Progenitor cell of endocrine pancreas (in vitro differentiated cells): ENCODE results near the gene CATSPERD. TPM values are rescaled to one million over a fixed set of nuclear protein-coding genes. Genes with fewer than 3 reads are reported as not detected.

Experiments used
- DNase-seq: peaks from one replicate; pipeline ENCODE4 v3.0.0; 2021; ENCODE audit warnings: low spot score; ENCODE audit not compliant: unreplicated experiment
- H3K27ac Mint-ChIP-seq: 2 replicates; pipeline ENCODE4 v1.8.0; 2021; ENCODE audit warnings: mild to moderate bottlenecking, moderate library complexity, mixed read lengths
- H3K27me3 Mint-ChIP-seq: 2 replicates; pipeline ENCODE4 v1.8.0; 2021; ENCODE audit warnings: mixed read lengths
- H3K36me3 Mint-ChIP-seq: 2 replicates; pipeline ENCODE4 v1.8.0; 2022; ENCODE audit warnings: mixed read lengths; ENCODE audit not compliant: insufficient read depth
- H3K4me1 Mint-ChIP-seq: 2 replicates; pipeline ENCODE4 v1.8.0; 2021; ENCODE audit warnings: low read depth, mixed read lengths
- H3K4me3 Mint-ChIP-seq: 2 replicates; pipeline ENCODE4 v1.8.0; 2021; ENCODE audit warnings: low read depth, mild to moderate bottlenecking, moderate library complexity, mixed read lengths
- H3K9me3 Mint-ChIP-seq: 2 replicates; pipeline ENCODE4 v1.8.0; 2021; ENCODE audit warnings: low read depth, mixed read lengths
- CTCF ChIP-seq: fragments of 200-600 bp; sonication (generic); IDR thresholded peaks from one replicate; pipeline ENCODE4 v1.5.0; 2021; ENCODE audit warnings: antibody characterized with exemption, mild to moderate bottlenecking; ENCODE audit not compliant: unreplicated experiment
- total RNA-seq: library from RNA; stranded (reverse); gene quantifications from 2 replicates; pipeline ENCODE4 v1.2.1, GENCODE V29; 2021

Gene CATSPERD
- total RNA-seq, 1 donor from 2014 or later: not detected

GRCh38 chr19:5674714-5675113 is 45.7 kb upstream of the CATSPERD start:
- H3K4me3 Mint-ChIP-seq: no peak overlapping the region
- H3K9me3 Mint-ChIP-seq: no peaks in the 10 kb centered on the region
- H3K4me1 Mint-ChIP-seq: peaks cover 4% of the 10 kb centered on the region
- H3K27me3 Mint-ChIP-seq: no peaks in the 10 kb centered on the region
- H3K36me3 Mint-ChIP-seq: peaks cover 16% of the 10 kb centered on the region
- no peak for DNase-seq
- no peak overlapping the region for H3K27ac Mint-ChIP-seq
- TF ChIP-seq CTCF: no peak

- no peak for TF ChIP-seq CTCF
- no peak for DNase-seq
- Mint-ChIP-seq H3K36me3 (peaks cover 10% of the 10 kb centered on the region), H3K4me3 (no peak overlapping the region), H3K27me3 (no peaks in the 10 kb centered on the region), H3K9me3 (no peaks in the 10 kb centered on the region), H3K4me1 (peaks cover 9% of the 10 kb centered on the region), H3K27ac (peak overlapping the region; percentile 62)
Observed at GRCh38 chr19:5676105-5676771, 44.2 kb upstream of the CATSPERD start.

GRCh38 chr19:5676772-5677105 is 43.7 kb upstream of the CATSPERD start:
- no peak for DNase-seq
- H3K36me3 Mint-ChIP-seq: peaks cover 9% of the 10 kb centered on the region
- peaks cover 13% of the 10 kb centered on the region for H3K4me1 Mint-ChIP-seq
- no peak overlapping the region for H3K4me3 Mint-ChIP-seq
- no peaks in the 10 kb centered on the region for H3K9me3 Mint-ChIP-seq
- TF ChIP-seq CTCF: no peak
- no peaks in the 10 kb centered on the region for H3K27me3 Mint-ChIP-seq
- H3K27ac Mint-ChIP-seq: no peak overlapping the region

- TF ChIP-seq CTCF: no peak
- Mint-ChIP-seq H3K4me1 (peaks cover 16% of the 10 kb centered on the region), H3K9me3 (no peaks in the 10 kb centered on the region), H3K4me3 (no peak overlapping the region), H3K27me3 (no peaks in the 10 kb centered on the region), H3K27ac (no peak overlapping the region), H3K36me3 (peaks cover 8% of the 10 kb centered on the region)
- DNase-seq: no peak
Observed at GRCh38 chr19:5677136-5677535, 43.3 kb upstream of the CATSPERD start.

GRCh38 chr19:5677580-5677979 is 42.9 kb upstream of the CATSPERD start:
- Mint-ChIP-seq H3K9me3 (no peaks in the 10 kb centered on the region), H3K4me1 (peaks cover 19% of the 10 kb centered on the region), H3K27me3 (no peaks in the 10 kb centered on the region), H3K27ac (no peak overlapping the region), H3K4me3 (no peak overlapping the region), H3K36me3 (peaks cover 8% of the 10 kb centered on the region)
- no peak for TF ChIP-seq CTCF
- DNase-seq: no peak
